Lower leg skin (tissue), 3 donors: Measurements from ENCODE around the gene NOP56.

ENCODE experiments used
- POLR2A ChIP-seq, 2 donors: fragments of 450-650 bp; IDR thresholded peaks; one replicate each; pipeline ENCODE4 v1.6.1; 2016 to 2017; ENCODE audit warnings: antibody characterized with exemption in 2 of 2, mild to moderate bottlenecking in 1 of 2, moderate library complexity in 1 of 2
- TF ChIP-seq, protein P1 (sequence below), 3 donors: fragments of 450-650 bp; IDR thresholded peaks; one replicate each; pipeline ENCODE4 v1.5.1; 2016; ENCODE audit warnings: antibody characterized with exemption in 3 of 3, mild to moderate bottlenecking in 3 of 3, moderate library complexity in 2 of 3

DNA sequence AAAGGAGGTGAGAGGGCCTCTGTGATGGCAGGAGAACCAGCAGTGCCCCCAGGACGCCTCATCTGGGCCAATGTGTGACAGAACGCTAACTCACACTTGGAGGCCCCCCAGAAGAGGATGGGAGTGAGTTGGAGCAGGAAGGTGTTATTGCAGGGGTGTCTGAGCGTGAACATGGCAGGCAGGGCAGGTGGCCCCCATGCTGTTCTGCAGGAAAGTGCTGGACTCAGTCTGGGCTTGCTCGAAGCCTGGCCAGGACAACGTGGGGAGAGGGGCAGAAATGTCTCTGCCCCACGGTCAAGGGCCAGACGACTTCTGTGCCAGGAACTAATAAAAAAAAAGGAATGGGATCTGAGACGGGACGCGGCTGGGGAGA is 39.2 kb downstream of the NOP56 start:
- TF ChIP-seq, protein P1, sequence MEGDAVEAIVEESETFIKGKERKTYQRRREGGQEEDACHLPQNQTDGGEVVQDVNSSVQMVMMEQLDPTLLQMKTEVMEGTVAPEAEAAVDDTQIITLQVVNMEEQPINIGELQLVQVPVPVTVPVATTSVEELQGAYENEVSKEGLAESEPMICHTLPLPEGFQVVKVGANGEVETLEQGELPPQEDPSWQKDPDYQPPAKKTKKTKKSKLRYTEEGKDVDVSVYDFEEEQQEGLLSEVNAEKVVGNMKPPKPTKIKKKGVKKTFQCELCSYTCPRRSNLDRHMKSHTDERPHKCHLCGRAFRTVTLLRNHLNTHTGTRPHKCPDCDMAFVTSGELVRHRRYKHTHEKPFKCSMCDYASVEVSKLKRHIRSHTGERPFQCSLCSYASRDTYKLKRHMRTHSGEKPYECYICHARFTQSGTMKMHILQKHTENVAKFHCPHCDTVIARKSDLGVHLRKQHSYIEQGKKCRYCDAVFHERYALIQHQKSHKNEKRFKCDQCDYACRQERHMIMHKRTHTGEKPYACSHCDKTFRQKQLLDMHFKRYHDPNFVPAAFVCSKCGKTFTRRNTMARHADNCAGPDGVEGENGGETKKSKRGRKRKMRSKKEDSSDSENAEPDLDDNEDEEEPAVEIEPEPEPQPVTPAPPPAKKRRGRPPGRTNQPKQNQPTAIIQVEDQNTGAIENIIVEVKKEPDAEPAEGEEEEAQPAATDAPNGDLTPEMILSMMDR (IDR thresholded peaks at IDR 0.05): no peak
- no peak for TF ChIP-seq POLR2A (IDR thresholded peaks at IDR 0.05)
